NCI-H2227 (cell line): ENCODE measurements around the gene GNA14.
"Not testable (repeated sequence)": the region's sequence is repeated elsewhere in the genome, so short reads cannot be mapped to it uniquely, and the experiment has no call there.

Experiments used
- DNase-seq: peaks from one replicate; lab custom pipeline; 2025; ENCODE audit not compliant: unreplicated experiment; lab: John Stamatoyannopoulos, UW

The GNA14 gene

DNA sequence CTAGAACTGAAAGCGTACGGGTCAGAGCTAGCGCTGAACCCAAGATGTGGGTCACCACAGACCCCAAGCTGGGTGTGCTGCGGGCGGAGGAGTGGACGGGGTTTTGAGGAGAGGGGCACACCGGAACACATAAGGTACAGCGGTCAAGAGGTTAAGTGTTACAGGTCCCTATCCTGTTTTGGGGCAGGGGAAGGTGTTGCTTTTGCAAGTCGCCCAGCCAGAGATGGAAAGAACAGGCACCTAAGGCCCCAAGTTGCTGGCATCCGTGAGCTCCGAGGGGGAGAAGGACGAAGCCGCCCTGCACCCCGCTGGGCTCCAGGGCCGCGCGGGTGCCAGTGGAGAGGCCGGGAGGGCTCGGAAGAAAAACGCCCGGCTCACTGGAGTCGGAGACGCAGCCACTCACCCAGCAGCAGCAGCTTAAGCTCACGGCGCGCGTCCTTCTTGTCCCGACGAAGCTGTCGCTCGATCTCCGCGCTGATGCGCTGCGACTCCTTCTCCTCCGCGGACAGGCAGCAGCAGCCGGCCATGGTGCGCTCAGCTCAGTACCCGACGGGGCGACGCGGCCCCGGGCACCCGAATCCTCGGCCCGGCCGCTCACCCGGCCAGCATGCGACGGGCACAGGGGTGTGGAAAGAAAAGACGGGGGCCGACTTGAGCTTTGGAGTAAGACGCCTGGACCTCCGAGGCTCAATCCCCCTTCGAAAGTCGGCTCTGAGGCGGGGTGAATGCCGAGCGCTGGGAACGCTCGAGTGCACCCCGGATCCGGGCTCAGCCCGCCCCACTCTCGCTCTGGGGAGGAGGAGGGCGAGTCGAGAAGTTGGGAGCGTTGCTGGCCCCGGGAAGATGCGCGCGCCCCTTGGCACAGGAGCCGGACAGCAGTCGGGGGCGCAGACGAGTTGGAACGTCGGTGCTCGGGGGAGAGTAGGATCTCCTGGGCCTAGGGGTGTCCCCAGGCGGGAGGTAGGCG is 572 bp downstream of the GNA14 start:
- peak; percentile 42 for DNase-seq

DNA sequence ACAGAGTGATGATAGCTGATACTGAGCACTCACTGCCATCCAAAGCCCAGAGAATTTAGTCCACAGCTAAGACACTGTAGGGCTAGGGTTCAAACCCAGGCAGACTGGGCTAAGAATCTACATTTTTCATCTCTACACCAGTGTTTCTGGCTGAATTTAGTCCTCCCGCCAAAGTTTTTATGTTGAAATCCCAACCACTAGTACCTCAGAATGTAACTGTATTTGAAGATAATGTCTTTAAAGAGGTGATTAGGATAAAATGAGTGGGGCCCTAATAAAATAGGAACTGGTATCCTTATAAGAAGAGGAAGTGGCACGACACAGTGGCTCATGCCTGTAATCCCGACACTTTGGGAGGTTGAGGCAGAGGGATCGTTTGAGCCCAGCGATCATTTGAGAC is 4.3 kb downstream of the GNA14 start:
- DNase-seq: no peak

DNA sequence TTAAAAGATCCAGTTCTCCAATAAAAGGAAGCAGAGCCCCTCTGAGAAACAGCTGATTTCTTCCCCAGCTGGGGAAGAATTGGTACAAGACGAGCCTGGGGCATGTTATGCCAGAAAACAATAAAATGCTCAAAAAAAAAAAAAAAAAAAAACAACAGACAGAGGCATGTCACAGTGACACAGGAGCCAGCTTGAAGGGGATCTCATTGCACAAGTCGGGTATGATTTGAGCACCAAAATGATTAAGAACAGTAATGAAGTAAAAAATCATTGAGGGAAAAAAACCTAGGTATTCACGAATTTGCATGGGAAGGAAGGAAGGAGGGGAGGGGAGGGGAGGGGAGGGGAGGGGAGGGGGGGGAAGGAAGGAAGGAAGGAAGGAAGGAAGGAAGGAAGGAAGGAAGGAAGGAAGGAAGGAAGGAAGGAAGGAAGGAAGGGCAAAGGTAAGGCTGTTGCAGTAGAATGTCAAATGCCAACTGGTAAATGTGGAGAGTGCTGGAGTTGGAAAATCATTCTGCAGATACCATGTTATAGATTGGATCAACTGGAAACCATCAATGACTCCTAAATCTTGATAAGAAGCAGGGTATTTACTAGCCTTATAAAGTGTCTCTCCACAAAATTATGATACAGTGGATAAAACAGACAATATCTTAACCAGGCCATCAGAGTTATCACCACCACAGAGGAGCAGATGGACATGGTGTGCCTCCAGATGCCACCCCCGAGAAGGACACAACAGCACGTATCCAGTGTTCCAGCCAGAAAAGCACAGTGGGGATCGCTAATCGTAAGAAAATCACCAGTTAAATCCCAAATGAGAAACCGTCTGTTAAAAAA is 7.2 kb downstream of the GNA14 start:
- no peak for DNase-seq

DNA sequence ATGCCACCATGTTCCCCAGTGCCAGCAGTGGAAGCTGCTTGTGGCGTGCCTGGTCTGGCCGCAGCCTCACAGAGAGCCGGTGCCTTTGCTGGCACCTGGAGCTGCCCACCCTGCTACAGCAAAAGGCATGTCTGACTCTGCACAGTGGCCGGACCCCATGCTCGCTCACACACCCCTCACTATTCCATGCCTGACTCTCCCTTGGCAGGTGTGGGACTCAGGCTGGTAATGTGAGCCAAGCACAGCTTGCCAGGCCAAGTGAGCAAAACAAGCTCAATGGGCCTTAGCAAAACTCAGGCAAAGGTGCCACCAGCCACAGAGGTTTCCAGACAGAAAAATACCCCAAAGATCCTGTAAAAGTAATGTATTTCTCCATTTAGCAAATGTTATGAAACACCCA is 15.5 kb downstream of the GNA14 start:
- DNase-seq: no peak

DNA sequence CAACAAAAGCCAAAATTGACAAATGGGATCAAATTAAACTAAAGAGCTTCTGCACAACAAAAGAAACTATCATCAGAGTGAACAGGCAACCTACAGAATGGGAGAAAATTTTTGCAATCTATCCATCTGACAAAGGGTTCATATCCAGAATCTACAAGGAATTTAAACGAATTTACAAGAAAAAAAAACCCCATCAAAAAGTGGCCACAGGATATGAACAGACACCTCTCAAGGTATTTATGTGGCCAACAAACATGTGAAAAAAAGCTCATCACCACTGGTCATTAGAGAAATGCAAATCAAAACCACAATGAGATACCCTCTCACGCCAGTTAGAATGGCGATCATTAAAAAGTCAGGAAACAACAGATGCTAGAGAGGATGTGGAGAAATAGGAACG is 19.3 kb downstream of the GNA14 start:
- DNase-seq: not testable (repeated sequence)

DNA sequence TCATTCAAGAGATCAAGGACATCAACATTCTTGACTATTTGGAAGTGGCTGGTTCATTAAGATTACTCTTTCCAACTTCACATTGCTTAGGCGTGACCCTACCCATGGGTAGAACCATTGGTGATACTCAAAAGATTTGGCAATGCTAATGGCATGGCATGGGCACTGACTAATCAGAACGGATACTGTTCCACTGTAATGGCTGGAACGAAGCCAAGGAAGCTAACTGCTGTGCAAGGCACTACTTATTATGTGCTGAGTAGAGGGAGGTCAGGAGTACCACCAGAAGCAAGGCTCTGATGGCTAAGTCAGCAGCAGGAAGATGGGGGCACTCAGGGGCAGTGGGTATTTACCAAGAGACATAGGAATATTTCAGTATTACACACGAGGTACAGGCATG is 31.9 kb downstream of the GNA14 start:
- peak; percentile 62 for DNase-seq

DNA sequence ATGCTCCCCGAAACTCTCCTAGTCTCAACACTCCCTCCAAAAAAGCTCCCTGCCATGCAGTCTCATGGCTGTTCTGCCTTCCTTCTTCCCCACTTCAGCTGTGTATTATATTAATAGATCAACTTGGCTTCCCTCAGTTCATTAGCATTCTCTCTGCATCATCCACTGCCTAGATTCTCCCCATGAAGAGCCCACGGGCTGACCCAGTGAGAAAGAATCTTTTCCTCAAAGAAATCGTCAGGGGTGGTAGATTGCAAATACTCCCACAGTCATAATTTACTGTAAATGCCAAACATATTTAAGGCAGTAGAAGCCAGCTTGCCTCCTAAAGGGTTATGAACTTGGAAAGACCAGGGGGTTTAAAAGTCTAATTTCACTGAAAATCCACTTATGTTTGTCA is 33.5 kb downstream of the GNA14 start:
- DNase-seq: no peak

DNA sequence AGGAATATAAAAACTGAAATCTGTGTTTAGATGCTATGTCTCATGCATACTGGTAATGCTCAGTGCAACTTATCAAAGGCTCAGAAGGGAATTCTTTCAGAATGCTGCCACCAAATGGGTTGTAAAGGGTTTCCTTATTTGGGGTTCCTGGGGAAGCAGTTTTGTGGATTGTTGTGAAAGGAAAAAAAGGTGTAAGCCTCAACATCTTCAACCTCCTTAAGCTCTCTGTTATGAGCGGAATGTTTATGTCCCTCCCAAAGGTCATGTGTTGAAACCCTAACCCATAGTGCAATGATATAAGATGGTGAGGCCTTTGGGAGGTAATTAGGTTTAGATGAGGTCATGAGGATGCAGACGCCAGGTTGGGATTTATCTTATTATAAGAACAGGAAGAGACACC is 41.6 kb downstream of the GNA14 start:
- DNase-seq: no peak

DNA sequence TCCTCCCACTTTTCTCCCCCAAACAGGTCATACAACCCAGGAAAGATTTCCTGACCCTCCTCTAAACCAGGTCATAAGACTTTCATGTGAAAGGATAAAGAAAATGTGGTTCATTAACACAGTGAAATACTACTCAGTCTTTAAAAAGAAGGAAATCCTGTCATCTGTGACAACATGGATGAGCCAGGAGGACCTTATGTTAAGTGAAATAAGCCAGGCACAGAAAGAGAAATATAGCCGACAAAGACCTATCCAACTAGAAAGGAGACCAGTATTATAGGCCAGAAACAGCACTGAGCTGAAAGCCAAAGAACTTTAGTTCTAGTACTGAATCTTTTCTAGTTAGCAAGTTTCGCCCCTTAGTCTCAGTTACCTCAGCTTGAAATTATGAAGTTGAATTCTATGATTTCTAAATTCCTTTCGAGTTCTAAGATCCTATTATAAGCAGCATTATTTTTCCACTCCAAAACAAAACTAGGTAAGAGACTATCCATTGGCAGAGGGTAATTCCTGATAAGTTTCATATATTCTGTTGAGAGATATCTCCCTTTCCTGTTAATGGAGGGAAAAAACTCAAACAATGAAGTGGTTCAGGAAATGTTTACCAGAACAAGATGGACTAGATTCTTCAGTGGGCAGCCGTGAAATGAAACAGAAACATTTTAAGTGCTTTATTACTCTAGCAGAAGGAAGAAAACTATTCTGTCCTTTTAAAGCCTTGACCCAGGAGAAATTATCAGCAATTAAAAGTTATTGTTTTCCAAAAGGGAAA is 42.5 kb downstream of the GNA14 start:
- DNase-seq: no peak

DNA sequence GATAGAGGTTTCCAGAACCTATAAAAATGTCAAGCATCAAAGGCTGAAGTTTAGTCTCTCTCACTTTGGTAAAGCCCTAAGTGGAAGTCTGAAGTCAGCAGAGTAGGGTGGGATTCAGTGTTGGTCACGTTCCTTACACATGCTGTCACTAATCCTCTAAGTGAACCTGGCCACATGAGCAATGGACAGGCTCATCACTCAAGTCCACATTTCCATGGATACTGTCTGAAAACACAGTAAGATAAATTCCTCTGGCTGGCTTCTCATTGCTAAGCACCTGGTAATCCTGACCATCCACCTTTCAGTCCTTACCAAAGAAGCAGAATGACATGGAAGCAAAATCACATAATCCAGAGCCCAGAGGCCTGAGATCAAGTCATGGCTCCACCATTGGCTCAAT is 43.8 kb downstream of the GNA14 start:
- DNase-seq: no peak

DNA sequence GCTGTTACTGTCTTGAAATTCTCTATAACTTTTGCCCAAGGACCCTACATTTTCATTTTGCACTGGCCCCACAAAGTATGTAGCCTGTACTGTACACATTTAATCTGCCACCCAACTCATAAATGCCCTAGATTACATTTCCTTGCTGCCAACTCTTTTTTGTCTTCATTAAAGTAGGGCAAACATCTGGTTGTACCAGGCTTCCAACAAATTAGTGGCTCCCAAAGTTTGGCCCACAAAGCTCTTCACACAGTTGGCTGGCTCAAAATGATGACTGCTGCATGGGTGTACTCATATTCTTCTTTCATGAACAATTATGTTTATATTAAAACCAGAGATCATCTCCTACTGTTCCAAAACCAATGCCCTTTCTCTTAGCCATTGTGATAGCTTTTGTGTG is 45.3 kb downstream of the GNA14 start:
- no peak for DNase-seq

DNA sequence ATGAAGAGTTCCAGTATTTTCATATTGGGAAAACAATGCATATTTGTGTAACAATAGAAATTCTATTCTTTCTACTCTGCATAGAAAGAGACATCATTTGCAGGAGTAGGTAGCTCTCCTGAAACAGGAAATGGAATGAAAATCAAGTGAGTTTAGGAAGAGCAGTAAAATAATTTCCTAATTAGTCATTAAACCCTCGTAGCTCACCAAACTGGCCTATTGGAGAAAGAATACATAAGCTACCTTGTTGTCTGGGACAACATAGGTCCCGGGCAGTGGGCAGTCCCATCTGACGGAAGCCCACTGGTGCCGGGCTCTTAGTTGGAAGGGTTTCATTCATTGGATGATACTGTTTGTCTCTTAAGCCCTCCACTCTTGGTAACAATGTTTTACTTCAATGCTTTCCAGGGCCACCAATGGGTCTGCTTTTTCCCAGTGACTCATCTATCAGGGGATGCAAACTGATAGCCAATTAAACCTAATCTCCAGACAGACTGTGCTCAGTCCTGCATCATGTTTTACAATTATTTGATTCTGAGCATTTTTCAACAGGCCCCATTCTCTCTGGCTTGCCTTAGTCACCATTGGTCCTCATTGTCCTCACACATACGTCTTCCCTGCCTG is 46.5 kb downstream of the GNA14 start:
- DNase-seq: no peak

DNA sequence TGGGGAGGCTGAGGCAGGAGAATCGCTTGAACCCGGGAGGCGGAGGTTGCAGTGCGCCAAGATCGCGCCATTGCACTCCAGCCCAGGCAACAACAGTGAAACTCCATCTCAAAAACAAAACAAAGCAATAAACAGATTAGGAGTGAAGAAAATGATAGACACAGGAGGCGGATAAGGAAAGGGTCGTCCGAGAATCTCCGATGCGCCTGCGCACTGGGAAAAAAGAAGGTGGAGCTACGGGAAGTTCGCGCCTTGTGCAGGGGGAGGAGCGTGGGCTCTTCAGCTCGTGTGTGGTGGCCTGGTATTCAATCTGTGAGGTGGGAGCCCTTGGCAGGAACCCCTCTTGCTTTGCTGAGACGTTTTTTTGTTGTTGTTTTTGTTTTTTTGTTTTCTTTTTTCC is 47.3 kb downstream of the GNA14 start:
- no peak for DNase-seq

DNA sequence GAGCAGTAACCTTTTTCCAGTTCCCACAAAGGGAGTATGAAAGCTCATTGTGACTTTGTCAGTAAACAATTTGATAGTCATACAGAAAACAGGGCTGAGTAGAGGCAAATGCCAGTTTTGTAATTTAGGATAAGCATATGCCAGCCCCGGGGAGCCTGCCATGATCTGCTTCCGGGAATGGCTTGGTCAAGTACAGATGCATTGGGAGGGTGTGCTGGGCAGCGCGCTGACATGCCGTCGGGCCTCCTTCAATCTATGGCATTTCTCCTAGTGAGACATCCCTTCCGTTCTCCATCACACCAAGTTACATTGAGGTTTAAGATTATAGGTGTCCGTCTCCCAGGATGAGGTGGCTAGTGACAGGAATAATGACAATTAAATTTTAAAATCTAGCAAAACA is 48.6 kb downstream of the GNA14 start:
- no peak for DNase-seq

DNA sequence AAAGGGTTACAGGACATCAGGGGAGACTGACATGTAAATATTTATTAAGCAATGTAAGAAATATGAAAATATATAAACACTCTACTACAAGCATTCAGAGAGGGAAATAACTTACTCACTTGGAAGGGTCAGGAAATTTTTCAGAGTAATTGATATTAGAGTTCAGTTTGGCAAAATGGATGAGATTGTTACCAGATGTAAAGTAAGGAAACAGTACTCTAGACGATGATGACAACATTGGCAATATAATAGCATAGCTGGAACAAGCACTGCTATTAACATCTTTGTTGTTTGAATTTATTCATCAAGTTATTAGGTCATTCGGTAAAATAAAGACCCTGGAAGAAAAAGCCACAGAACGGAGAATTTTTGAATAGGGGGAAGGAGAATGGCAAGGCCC is 49.1 kb downstream of the GNA14 start:
- no peak for DNase-seq

DNA sequence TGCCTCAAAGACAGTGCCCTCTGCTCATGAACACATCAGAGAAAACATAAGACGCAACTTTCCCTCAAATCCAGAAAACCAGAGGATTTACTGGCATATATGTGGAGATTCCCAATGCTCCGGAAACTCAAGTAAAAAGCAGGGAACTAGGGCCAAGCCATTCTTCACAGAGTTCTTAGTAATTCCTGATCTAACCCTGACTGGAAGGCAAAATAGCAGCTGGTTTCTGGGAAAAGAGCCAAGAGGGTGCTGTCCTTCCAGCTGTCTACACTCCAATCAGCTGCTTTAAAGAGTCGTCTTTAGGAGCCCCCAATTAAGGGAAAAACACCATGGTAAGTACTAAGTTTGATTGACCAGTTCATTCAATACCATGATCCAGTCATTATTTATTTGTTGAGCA is 49.6 kb downstream of the GNA14 start:
- DNase-seq: peak; percentile 10

DNA sequence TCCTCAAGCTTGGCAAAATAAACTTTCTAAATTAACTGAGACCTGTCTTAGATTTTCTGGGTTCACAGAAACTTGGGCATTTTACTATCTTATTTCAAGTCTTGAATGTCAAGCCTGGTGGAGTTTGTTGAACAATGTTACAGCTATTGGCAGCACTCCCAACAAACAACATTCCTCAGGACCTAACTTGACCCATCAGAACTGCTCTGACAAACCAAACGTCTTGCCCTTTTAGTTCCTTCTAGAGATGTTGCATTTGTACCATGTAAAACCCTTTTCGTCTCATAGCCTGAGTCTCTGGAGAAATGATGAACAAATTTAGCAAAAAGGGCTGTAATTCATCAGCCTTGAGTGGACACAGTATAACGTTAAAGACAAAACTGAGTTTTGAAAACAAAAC is 51.1 kb downstream of the GNA14 start:
- no peak for DNase-seq

DNA sequence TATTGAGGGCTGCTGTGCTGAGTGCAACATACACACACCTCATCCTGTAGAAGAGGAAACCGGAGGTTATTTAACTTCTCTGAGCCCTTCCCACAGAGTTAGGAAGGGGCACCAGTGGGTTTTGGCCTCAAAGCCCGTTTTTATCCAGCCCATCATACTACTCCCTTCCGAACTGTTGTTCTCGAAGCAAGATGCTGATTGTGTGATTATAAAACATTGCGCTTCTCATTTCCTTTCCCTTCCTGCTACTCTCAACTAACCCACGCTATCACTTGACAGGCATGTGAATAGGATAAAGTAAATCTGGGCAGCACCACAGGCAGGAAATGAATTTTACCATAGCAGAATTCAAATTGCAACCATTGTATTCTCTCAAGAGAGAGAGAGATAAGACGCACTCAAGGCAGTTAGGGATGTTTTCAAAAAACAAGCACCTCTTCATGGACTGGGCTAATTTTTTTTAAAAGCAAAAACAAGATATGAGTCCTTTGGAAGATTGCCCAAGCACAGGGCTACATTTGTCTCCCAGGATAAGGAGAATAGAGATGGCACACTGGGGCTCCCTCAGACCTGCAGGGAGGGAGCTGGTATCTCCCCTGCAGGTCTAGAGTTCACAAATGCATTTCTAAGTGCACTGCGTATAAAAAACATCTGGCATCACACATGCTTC is 52.6 kb downstream of the GNA14 start:
- DNase-seq: peak; percentile 9

DNA sequence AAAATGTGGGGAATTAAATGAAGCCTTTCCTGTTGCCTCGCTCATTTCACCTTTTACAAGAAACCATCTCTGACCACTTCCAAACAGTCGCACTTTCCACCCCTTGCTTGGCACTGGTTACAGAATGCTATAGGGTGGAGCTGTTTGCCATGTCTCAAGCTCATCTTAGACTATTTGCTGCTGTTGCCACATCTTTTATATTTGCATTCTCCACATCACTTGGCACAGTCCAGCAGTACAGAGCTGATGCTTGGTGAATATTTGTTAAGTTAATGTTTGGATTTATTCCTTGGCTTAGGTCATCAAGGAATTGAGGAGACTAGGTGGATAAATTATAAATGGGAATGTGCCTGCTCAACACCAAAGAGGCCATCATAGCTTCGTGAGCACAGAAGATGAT is 53.2 kb downstream of the GNA14 start:
- DNase-seq: no peak

DNA sequence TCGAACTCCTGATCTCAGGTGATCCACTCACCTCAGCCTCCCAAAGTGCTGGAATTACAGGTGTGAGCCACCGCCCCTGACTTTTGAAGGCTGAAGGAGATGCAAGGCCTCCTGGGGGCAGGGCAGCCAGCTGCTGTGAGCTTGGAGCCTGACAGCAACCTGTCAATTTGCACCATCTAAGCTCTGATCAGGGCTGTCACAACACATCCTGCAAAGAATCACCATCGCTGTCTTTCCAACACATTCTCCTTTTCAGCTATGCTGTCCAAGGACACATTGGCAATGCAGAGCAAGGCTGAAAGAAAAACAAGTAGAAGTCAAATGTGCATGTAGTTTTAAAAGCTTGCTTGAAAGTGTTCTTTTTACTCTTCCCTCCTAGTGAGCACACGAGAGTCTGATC is 54.6 kb downstream of the GNA14 start:
- no peak for DNase-seq
